C4-2B (cell line): ENCODE results near the gene ERGIC1.

Source experiments
- H3K27ac ChIP-seq: fragments of 450-650 bp; 2 replicates; pipeline ENCODE4 v1.5.1; 2017
- CTCF ChIP-seq: fragments of 450-650 bp; conservative IDR thresholded peaks from 2 replicates; pipeline ENCODE4 v1.5.1; 2017; ENCODE audit warnings: mild to moderate bottlenecking
- ZFX ChIP-seq: fragments of 450-650 bp; IDR thresholded peaks from 2 replicates; pipeline ENCODE4 v1.6.1; 2017

The ERGIC1 gene

GRCh38 chr5:172798422-172799215 lies 35.4 kb upstream of the ERGIC1 start:
- no peak overlapping the region for H3K27ac ChIP-seq
- TF ChIP-seq CTCF (no peak), ZFX (no peak)

GRCh38 chr5:172799416-172799815 lies 34.6 kb upstream of the ERGIC1 start:
- no peak overlapping the region for H3K27ac ChIP-seq
- no peak for TF ChIP-seq ZFX
- no peak for TF ChIP-seq CTCF

DNA sequence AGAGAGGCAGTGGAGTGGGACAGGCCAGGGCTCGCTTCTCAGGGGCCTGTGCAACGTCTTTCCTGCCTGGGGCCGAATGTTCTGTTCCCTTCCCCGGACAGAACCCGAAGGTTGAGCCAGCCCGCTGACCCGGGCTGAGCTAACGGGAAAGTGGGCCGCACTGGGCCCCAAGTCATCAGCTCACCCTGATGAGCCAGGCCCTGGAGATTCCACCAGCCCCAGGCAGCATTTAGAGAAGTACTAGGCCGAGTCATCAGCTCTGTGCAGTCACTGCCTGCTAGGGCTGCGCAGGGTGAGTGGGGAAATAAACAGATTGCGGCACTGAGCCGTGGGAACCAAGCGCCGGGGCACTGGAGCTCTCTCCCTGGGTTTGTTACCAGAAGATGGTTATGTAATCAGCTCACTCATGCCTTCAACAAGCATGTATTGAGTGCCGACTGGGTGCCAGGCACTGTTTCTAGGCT lies 33.9 kb upstream of the ERGIC1 start:
- no peak overlapping the region for H3K27ac ChIP-seq
- no peak for TF ChIP-seq ZFX
- no peak for TF ChIP-seq CTCF

- no peak overlapping the region for H3K27ac ChIP-seq
- TF ChIP-seq ZFX (no peak), CTCF (no peak)
These were observed 32.8 kb upstream of the ERGIC1 start for GRCh38 chr5:172801179-172801671.

- TF ChIP-seq ZFX (no peak), CTCF (no peak)
- H3K27ac ChIP-seq = no peak overlapping the region
These were observed 31.9 kb upstream of the ERGIC1 start for GRCh38 chr5:172802112-172802511.

DNA sequence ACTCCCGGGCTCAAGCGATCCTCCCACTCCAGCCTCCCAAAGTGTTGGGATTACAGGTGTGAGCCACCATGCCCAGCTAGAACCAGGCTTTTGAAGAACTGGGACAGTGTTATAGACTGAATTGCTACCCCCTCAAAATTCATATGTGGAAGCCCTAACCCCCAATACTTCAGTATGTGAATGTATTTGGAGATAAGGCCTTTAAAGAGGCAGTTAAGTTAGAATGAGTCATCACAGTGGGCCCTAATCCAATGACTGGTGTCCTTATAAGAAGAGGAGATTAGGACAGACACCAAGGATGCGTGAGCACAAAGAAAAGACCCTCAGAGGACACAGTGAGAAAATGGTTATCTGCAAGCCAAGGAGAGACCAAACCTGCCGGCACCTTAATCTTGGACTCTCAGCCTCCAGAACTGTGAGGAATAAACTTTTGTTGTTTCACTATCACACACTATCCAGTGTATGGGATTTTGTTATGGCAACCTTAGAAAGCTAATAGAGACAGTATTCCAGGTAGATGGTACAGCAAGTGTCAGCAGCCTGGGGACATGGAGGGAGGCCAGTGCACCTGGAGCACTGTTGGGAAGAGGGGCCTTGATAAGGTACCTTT lies 31.4 kb upstream of the ERGIC1 start:
- no peak overlapping the region for H3K27ac ChIP-seq
- TF ChIP-seq ZFX (no peak), CTCF (no peak)

GRCh38 chr5:172805018-172805683 lies 28.9 kb upstream of the ERGIC1 start:
- H3K27ac ChIP-seq = no peak overlapping the region
- TF ChIP-seq CTCF (no peak), ZFX (no peak)
